OCI-LY7 (cell line): ENCODE results near the gene MPV17L. TPM values are rescaled to one million over a fixed set of nuclear protein-coding genes. Genes with fewer than 3 reads are reported as not detected.

Experiments
- BruUV-seq: library from RNA; stranded (reverse); fragments of 400-500 nt; replicated peaks from 2 replicates; lab custom pipeline; 2021; lab: Mats Ljungman, UMichigan
- CTCF ChIA-PET: fragments of 300-600 bp; sonication (Branson Sonifier 250); formaldehyde crosslinking; loops from one replicate; lab custom pipeline; 2022; ENCODE audit warnings: antibody characterized with exemption; ENCODE audit not compliant: unreplicated experiment; lab: Charles Lee
- POLR2A ChIA-PET: fragments of 300-600 bp; sonication (Branson Sonifier 250); formaldehyde crosslinking; loops from one replicate; lab custom pipeline; 2022; ENCODE audit warnings: antibody characterized with exemption; lab: Charles Lee
- DNase-seq: peaks from one replicate; pipeline ENCODE4 v3.0.0-alpha.2; 2015; ENCODE audit warnings: low spot score
- H2AFZ ChIP-seq: fragments of 200-600 bp; sonication (generic), shearing (Covaris generic); 2 replicates; pipeline ENCODE4 v1.6.1; 2014; ENCODE audit warnings: mild to moderate bottlenecking, antibody characterized with exemption, low read length, moderate library complexity
- H3K27ac ChIP-seq: fragments of 200-600 bp; sonication (generic); 2 replicates; pipeline ENCODE4 v1.5.1; 2014; ENCODE audit warnings: mixed run types, low read depth, mild to moderate bottlenecking, moderate library complexity, low read length, inconsistent platforms; ENCODE audit not compliant: poor library complexity, severe bottlenecking
- H3K36me3 ChIP-seq: fragments of 200-600 bp; sonication (generic); 2 replicates; pipeline ENCODE4 v1.6.1; 2014; ENCODE audit warnings: mild to moderate bottlenecking, antibody characterized with exemption, low read length, moderate library complexity, mixed read lengths; ENCODE audit not compliant: insufficient read depth
- H3K4me1 ChIP-seq: fragments of 200-600 bp; sonication (generic); 2 replicates; pipeline ENCODE4 v1.5.1; 2014; ENCODE audit warnings: mild to moderate bottlenecking, low read length; ENCODE audit not compliant: insufficient read depth, poor library complexity, severe bottlenecking
- H3K4me2 ChIP-seq: fragments of 200-600 bp; sonication (generic); 2 replicates; pipeline ENCODE4 v1.6.1; 2014; ENCODE audit warnings: mild to moderate bottlenecking, low read length
- H3K4me3 ChIP-seq: fragments of 200-600 bp; sonication (generic); 2 replicates; pipeline ENCODE4 v1.5.1; 2014; ENCODE audit warnings: mild to moderate bottlenecking, low read depth, low read length; ENCODE audit not compliant: poor library complexity, severe bottlenecking
- H3K79me2 ChIP-seq: fragments of 200-600 bp; sonication (generic); 2 replicates; pipeline ENCODE4 v1.6.1; 2016; ENCODE audit warnings: low read depth, mild to moderate bottlenecking, low read length, moderate library complexity, mixed read lengths; ENCODE audit not compliant: insufficient read depth
- H3K9me2 ChIP-seq: fragments of 200-600 bp; sonication (generic); 2 replicates; pipeline ENCODE4 v1.6.1; 2016; ENCODE audit warnings: mild to moderate bottlenecking, low read length, mixed read lengths; ENCODE audit not compliant: insufficient read depth
- H3K9me3 ChIP-seq: fragments of 200-600 bp; sonication (generic); 2 replicates; pipeline ENCODE4 v1.6.1; 2014; ENCODE audit warnings: mild to moderate bottlenecking, mixed run types, low read length, mixed read lengths
- H4K20me1 ChIP-seq: fragments of 200-600 bp; sonication (generic); 2 replicates; pipeline ENCODE4 v1.6.1; 2014; ENCODE audit warnings: mild to moderate bottlenecking, antibody characterized with exemption, low read length, moderate library complexity, mixed read lengths; ENCODE audit not compliant: insufficient read depth
- EZH2phosphoT487 ChIP-seq: fragments of 200-600 bp; sonication (generic); IDR thresholded peaks from 2 replicates; pipeline ENCODE4 v1.6.1; 2018; ENCODE audit warnings: low read depth, borderline replicate concordance, mild to moderate bottlenecking, mixed run types, antibody characterized with exemption, low read length, moderate library complexity, mixed read lengths
- intact Hi-C: fragments of 100-400 bp; cut with micrococcal nuclease; formaldehyde crosslinking; loops from one replicate; pipeline ENCODE4 v1.10.0; 2022; ENCODE audit not compliant: unreplicated experiment
- total RNA-seq, 2 experiments: library from RNA; depleted of rRNA in 1 of 2; stranded (reverse); fragments of >200 nt in 1 of 2; shearing (Covaris generic) in 1 of 2; gene quantifications; 2 replicates each; pipeline ENCODE4 v1.2.3, GENCODE V29; 2014 to 2022
- TF ChIP-seq, protein P1 (sequence below): fragments of 200-600 bp; sonication (generic); conservative IDR thresholded peaks from 2 replicates; pipeline ENCODE4 v1.5.1; 2014; ENCODE audit warnings: mild to moderate bottlenecking, antibody characterized with exemption, low read length, moderate library complexity, mixed read lengths

Gene MPV17L
- total RNA-seq, 2 experiments from 2014 or later: 0.08 TPM; not detected in 1

- no peaks in the 10 kb centered on the region for H3K9me2 ChIP-seq
- no peak within 1 kb of the TSS for H3K4me2 ChIP-seq
- no peaks in the 10 kb centered on the region for H3K36me3 ChIP-seq
- intact Hi-C loops: loop anchor here (10.0 kb wide), 1 partner anchor 60 kb away; no protein-coding TSS in a partner anchor
- ChIA-PET CTCF (no interaction called here), POLR2A (no interaction called here)
- no peak within 1 kb of the TSS for H3K4me3 ChIP-seq
- no peaks in the 10 kb centered on the region for H3K9me3 ChIP-seq
- no peak within 1 kb of the TSS for H3K27ac ChIP-seq
- H4K20me1 ChIP-seq: no peaks in the 10 kb centered on the region
- DNase-seq: no peak
- no peaks in the 10 kb centered on the region for H3K4me1 ChIP-seq
- no peaks in the 10 kb centered on the region for H3K79me2 ChIP-seq
- no peak within 1 kb of the TSS for H2AFZ ChIP-seq
- BruUV-seq: no TSS peak
- TF ChIP-seq EZH2phosphoT487: no peak
- TF ChIP-seq, protein P1, sequence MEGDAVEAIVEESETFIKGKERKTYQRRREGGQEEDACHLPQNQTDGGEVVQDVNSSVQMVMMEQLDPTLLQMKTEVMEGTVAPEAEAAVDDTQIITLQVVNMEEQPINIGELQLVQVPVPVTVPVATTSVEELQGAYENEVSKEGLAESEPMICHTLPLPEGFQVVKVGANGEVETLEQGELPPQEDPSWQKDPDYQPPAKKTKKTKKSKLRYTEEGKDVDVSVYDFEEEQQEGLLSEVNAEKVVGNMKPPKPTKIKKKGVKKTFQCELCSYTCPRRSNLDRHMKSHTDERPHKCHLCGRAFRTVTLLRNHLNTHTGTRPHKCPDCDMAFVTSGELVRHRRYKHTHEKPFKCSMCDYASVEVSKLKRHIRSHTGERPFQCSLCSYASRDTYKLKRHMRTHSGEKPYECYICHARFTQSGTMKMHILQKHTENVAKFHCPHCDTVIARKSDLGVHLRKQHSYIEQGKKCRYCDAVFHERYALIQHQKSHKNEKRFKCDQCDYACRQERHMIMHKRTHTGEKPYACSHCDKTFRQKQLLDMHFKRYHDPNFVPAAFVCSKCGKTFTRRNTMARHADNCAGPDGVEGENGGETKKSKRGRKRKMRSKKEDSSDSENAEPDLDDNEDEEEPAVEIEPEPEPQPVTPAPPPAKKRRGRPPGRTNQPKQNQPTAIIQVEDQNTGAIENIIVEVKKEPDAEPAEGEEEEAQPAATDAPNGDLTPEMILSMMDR: no peak
Observed at GRCh38 chr16:15434425-15435215, 39.1 kb downstream of the MPV17L start, which contains the start of gene BMERB1. Gene BMERB1, plus strand, starts transcription at chr16:15434588. Its CDS starts 66 bp downstream, at chr16:15434654.

GRCh38 chr16:15435216-15435864 lies 39.8 kb downstream of the MPV17L start:
- ChIA-PET POLR2A (no interaction called here), CTCF (no interaction called here)
- Histone ChIP-seq H3K4me3 (no peak overlapping the region), H4K20me1 (no peaks in the 10 kb centered on the region), H3K79me2 (no peaks in the 10 kb centered on the region), H3K4me2 (no peak overlapping the region), H3K9me2 (no peaks in the 10 kb centered on the region), H3K4me1 (no peaks in the 10 kb centered on the region), H3K27ac (no peak overlapping the region), H2AFZ (no peak overlapping the region), H3K9me3 (no peaks in the 10 kb centered on the region), H3K36me3 (no peaks in the 10 kb centered on the region)
- DNase-seq: no peak
- BruUV-seq: no TSS peak
- intact Hi-C loops: loop anchor here (10.0 kb wide), 1 partner anchor 59 kb away; no protein-coding TSS in a partner anchor
- TF ChIP-seq, protein P1: no peak
- TF ChIP-seq EZH2phosphoT487: no peak
